ENCODE data around the gene HBQ1.

DNA sequence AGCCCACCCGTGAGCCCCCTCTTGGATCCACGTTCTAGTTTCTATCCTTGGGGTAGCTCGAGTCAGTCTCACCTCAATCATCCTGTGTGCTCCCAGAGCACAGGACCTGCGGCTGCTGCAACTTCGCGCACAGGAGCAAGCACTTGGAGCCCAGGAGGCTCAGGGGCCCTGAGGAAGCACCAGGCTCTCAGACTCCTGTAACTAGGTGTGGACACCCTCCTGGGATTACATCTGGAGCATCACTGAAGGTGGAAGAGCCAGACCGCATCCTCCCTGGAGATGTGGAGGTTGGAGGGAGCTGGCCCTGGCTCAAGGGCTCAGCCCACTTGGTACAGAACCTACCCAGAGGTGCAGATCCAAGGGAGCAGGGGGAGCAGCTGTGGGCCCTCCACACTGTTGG lies 2.7 kb downstream of the HBQ1 start:
- TF ChIP-seq, protein P1, sequence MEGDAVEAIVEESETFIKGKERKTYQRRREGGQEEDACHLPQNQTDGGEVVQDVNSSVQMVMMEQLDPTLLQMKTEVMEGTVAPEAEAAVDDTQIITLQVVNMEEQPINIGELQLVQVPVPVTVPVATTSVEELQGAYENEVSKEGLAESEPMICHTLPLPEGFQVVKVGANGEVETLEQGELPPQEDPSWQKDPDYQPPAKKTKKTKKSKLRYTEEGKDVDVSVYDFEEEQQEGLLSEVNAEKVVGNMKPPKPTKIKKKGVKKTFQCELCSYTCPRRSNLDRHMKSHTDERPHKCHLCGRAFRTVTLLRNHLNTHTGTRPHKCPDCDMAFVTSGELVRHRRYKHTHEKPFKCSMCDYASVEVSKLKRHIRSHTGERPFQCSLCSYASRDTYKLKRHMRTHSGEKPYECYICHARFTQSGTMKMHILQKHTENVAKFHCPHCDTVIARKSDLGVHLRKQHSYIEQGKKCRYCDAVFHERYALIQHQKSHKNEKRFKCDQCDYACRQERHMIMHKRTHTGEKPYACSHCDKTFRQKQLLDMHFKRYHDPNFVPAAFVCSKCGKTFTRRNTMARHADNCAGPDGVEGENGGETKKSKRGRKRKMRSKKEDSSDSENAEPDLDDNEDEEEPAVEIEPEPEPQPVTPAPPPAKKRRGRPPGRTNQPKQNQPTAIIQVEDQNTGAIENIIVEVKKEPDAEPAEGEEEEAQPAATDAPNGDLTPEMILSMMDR (IDR thresholded peaks at IDR 0.05), result no peak
- TF ChIP-seq POLR2AphosphoS5 (IDR thresholded peaks at IDR 0.05), result no peak
- TF ChIP-seq POLR2A (IDR thresholded peaks at IDR 0.05), result no peak

All from prostate gland (tissue), 2 donors.